Stomach (tissue), 4 donors: ENCODE measurements around the gene LRRC37A2.
"Not testable (repeated sequence)": the region's sequence is repeated elsewhere in the genome, so short reads cannot be mapped to it uniquely, and the experiment has no call there.

ENCODE experiments used
- EP300 ChIP-seq: sonication (generic); formaldehyde crosslinking; IDR thresholded peaks from one replicate; pipeline ENCODE4 v1.6.1; 2017; ENCODE audit warnings: antibody characterized with exemption
- POLR2A ChIP-seq, 4 donors: fragments of 450-650 bp; IDR thresholded peaks; one replicate each; pipeline ENCODE4 v1.6.1; 2016; ENCODE audit warnings: antibody characterized with exemption in 4 of 4, control low read depth in 2 of 4, mild to moderate bottlenecking in 1 of 4, moderate library complexity in 1 of 4
- POLR2AphosphoS5 ChIP-seq, 3 donors: sonication (generic); formaldehyde crosslinking; IDR thresholded peaks; one replicate each; pipeline ENCODE4 v1.6.1; 2016; ENCODE audit warnings: antibody characterized with exemption in 3 of 3
- TF ChIP-seq, protein P1 (sequence below), 7 experiments: fragments of 450-650 bp in 4 of 7; fragments of 200-600 bp in 3 of 7; sonication (generic) in 3 of 7; IDR thresholded peaks; one replicate each; pipeline ENCODE4 v1.5.1; 2016 to 2019; ENCODE audit warnings: antibody characterized with exemption in 7 of 7, control low read depth in 2 of 7, mild to moderate bottlenecking in 1 of 7

DNA sequence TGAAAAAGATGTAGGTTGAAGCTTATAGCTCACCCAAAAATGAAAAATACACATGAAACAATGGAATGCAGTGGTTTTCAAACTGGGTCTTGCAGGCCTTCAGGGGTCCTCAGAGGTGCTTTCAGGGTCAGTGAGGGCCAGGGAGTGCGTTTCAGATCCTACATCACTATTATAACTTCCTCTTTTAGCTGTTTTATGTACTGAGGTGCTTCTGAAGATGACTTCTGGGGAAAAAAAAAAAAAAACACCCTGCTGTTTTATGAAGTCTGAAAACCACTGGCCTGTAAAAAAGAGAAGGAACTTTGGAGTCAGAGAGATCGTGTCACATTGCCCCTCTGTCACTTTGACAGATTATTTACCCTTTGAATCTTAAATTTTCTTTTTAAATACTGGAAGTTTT lies 36.7 kb upstream of the LRRC37A2 start:
- TF ChIP-seq, protein P1, sequence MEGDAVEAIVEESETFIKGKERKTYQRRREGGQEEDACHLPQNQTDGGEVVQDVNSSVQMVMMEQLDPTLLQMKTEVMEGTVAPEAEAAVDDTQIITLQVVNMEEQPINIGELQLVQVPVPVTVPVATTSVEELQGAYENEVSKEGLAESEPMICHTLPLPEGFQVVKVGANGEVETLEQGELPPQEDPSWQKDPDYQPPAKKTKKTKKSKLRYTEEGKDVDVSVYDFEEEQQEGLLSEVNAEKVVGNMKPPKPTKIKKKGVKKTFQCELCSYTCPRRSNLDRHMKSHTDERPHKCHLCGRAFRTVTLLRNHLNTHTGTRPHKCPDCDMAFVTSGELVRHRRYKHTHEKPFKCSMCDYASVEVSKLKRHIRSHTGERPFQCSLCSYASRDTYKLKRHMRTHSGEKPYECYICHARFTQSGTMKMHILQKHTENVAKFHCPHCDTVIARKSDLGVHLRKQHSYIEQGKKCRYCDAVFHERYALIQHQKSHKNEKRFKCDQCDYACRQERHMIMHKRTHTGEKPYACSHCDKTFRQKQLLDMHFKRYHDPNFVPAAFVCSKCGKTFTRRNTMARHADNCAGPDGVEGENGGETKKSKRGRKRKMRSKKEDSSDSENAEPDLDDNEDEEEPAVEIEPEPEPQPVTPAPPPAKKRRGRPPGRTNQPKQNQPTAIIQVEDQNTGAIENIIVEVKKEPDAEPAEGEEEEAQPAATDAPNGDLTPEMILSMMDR (IDR thresholded peaks at IDR 0.05): not testable (repeated sequence)
- not testable (repeated sequence) for TF ChIP-seq POLR2A (IDR thresholded peaks at IDR 0.05); EP300; POLR2AphosphoS5 (IDR thresholded peaks at IDR 0.05)
